ENCODE results near the gene EPHA8. TPM values are rescaled to one million over a fixed set of nuclear protein-coding genes. Genes with fewer than 3 reads are reported as not detected.

Gene EPHA8
- total RNA-seq, 1 experiment from 2014 or later = 3.8 TPM

- TF ChIP-seq, protein P1, sequence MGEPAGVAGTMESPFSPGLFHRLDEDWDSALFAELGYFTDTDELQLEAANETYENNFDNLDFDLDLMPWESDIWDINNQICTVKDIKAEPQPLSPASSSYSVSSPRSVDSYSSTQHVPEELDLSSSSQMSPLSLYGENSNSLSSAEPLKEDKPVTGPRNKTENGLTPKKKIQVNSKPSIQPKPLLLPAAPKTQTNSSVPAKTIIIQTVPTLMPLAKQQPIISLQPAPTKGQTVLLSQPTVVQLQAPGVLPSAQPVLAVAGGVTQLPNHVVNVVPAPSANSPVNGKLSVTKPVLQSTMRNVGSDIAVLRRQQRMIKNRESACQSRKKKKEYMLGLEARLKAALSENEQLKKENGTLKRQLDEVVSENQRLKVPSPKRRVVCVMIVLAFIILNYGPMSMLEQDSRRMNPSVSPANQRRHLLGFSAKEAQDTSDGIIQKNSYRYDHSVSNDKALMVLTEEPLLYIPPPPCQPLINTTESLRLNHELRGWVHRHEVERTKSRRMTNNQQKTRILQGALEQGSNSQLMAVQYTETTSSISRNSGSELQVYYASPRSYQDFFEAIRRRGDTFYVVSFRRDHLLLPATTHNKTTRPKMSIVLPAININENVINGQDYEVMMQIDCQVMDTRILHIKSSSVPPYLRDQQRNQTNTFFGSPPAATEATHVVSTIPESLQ (CRISPR knock-in tag; IDR thresholded peaks at IDR 0.05) = no peak
- TF ChIP-seq ZNF423 (CRISPR knock-in tag; IDR thresholded peaks at IDR 0.05) (no peak), ZSCAN18 (CRISPR knock-in tag; IDR thresholded peaks at IDR 0.05) (no peak)
These were observed 22.2 kb downstream of the EPHA8 start (continued) for GRCh38 chr1:22585471-22585870.

DNA sequence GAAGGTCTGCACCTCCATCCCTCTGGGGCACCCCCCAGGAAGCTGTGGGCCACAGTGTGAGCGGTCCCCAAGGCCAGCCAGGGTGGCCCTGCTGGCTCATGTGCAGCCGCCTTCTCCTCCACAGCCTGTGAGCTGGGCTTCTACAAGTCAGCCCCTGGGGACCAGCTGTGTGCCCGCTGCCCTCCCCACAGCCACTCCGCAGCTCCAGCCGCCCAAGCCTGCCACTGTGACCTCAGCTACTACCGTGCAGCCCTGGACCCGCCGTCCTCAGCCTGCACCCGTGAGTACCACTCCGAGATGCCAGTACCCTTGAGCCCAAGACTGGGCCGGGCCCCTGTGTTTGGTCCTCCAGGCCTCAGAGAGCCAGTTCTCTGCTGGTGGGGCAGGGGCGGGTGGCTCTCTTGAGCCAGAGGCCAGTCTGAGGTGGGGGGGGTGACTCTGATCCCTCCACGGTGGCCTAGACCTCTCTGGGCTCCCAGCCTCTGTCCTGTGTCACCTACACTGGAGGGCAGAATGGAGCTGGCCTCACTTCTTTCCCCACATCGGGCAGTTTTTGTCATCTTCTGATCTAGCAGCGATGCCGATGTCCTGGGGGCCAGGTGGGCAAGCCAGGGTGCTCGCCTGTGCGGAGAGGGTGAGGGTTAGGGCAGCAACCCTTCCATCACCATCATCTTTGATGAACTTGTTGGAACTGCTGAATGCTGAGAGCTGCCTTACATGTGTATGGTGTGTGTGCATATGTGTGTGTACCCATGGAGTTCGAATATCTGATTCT, 23.3 kb downstream of the EPHA8 start:
- H3K36me3 Mint-ChIP-seq = no peaks in the 10 kb centered on the region
- no peaks in the 10 kb centered on the region for H3K9me3 Mint-ChIP-seq
- H3K4me1 Mint-ChIP-seq = no peaks in the 10 kb centered on the region
- no peak overlapping the region for H3K4me3 Mint-ChIP-seq
- H3K27me3 Mint-ChIP-seq (ENCODE audit: low read depth) = no peaks in the 10 kb centered on the region; the same call in 1 of the 2 replicates
- no peak overlapping the region for H3K27ac Mint-ChIP-seq
- CTCF ChIA-PET = no interaction called here
- no peak for DNase-seq (ENCODE audit: low spot score)
- POLR2A ChIA-PET = no interaction called here
- no peak for ATAC-seq
- TF ChIP-seq ZNF281 (CRISPR knock-in tag; IDR thresholded peaks at IDR 0.05) (no peak), IRF1 (CRISPR knock-in tag; IDR thresholded peaks at IDR 0.05) (no peak), FOXP1 (CRISPR knock-in tag; IDR thresholded peaks at IDR 0.05; ENCODE audit: borderline replicate concordance) (no peak), ETV6 (CRISPR knock-in tag; IDR thresholded peaks at IDR 0.05) (no peak), ZNF671 (CRISPR knock-in tag; IDR thresholded peaks at IDR 0.05) (no peak), FOXK1 (CRISPR knock-in tag; IDR thresholded peaks at IDR 0.05) (no peak), AFF4 (CRISPR knock-in tag; IDR thresholded peaks at IDR 0.05; ENCODE audit: borderline replicate concordance) (no peak), PREB (CRISPR knock-in tag; IDR thresholded peaks at IDR 0.05; ENCODE audit: borderline replicate concordance) (no peak), GRHL2 (CRISPR knock-in tag; IDR thresholded peaks at IDR 0.05; ENCODE audit: insufficient replicate concordance, severe bottlenecking) (no peak), ATF2 (CRISPR knock-in tag; IDR thresholded peaks at IDR 0.05; ENCODE audit: borderline replicate concordance, low read depth) (no peak)
- TF ChIP-seq, protein P2, sequence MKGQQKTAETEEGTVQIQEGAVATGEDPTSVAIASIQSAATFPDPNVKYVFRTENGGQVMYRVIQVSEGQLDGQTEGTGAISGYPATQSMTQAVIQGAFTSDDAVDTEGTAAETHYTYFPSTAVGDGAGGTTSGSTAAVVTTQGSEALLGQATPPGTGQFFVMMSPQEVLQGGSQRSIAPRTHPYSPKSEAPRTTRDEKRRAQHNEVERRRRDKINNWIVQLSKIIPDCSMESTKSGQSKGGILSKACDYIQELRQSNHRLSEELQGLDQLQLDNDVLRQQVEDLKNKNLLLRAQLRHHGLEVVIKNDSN (CRISPR knock-in tag; IDR thresholded peaks at IDR 0.05) = no peak
- TF ChIP-seq, protein P3, sequence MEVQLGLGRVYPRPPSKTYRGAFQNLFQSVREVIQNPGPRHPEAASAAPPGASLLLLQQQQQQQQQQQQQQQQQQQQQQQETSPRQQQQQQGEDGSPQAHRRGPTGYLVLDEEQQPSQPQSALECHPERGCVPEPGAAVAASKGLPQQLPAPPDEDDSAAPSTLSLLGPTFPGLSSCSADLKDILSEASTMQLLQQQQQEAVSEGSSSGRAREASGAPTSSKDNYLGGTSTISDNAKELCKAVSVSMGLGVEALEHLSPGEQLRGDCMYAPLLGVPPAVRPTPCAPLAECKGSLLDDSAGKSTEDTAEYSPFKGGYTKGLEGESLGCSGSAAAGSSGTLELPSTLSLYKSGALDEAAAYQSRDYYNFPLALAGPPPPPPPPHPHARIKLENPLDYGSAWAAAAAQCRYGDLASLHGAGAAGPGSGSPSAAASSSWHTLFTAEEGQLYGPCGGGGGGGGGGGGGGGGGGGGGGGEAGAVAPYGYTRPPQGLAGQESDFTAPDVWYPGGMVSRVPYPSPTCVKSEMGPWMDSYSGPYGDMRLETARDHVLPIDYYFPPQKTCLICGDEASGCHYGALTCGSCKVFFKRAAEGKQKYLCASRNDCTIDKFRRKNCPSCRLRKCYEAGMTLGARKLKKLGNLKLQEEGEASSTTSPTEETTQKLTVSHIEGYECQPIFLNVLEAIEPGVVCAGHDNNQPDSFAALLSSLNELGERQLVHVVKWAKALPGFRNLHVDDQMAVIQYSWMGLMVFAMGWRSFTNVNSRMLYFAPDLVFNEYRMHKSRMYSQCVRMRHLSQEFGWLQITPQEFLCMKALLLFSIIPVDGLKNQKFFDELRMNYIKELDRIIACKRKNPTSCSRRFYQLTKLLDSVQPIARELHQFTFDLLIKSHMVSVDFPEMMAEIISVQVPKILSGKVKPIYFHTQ (CRISPR knock-in tag; IDR thresholded peaks at IDR 0.05) = no peak
- TF ChIP-seq, protein P4, sequence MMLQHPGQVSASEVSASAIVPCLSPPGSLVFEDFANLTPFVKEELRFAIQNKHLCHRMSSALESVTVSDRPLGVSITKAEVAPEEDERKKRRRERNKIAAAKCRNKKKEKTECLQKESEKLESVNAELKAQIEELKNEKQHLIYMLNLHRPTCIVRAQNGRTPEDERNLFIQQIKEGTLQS (CRISPR knock-in tag; conservative IDR thresholded peaks at IDR 0.05) = no peak
